Measurements from ENCODE around the gene MED12L. TPM values are rescaled to one million over a fixed set of nuclear protein-coding genes. Genes with fewer than 3 reads are reported as not detected.

Gene MED12L
- total RNA-seq, 4 donors from 2014 or later: 0.51 to 12.7 (median 3.1) TPM

DNA sequence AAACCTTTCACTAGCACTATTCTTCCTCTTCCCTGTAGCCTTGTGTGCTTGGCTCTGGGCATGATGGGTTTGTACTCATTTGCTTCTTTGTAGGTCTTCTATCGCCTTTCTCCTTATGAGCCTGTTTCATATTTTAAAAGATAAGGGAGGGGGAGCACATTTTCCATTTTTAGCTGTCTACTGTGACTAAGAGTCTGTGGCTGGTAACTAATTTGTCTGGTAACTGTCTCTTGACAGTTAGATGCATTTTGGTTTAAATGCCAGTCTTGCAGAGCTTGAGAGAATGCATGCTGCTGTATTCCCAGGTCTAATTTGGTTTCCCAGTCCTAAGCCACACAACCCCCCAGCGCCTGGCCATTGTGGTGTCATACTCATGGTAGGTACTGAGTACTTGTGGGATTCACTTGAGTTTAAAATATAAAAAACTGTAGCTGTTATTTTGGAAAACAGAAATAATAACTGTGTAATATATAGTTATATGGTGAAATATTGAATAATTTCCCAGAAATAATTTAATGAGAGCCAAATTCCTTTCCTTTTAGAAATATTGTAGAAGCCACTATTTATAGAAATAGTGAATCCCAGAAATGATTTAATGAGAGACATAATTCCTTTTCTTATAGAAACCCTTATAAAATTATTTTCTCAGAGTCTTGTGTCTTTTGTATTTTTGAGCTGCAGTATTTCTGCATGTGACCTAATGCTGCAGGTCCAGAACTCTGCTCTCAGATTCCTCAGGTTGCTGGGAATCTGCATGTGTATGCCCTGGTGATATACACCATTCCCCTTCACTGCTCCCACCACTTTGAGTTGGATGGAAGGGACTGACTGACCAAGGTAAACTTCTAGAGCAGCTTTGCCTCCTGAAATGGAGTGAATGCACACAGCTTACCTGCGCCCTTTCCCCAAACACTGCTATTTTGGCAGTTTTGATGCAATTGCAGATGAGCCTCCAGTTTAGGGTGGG is 131.5 kb downstream of the MED12L start:
- Histone ChIP-seq H3K27ac (peak overlapping the region in 1 of 2 donors; percentile 28), H3K4me3 (no peak overlapping the region), H3K27me3 (no peaks in the 10 kb centered on the region), H3K36me3 (no peaks in the 10 kb centered on the region), H3K4me1 (peaks cover 0 to 8% of the 10 kb centered on the region in 2 donors), H3K9me3 (no peaks in the 10 kb centered on the region)
- intact Hi-C loops (cut with DNase I; ENCODE audit: low total_unique reads): no loop called here
- no peak for TF ChIP-seq POLR2A (IDR thresholded peaks at IDR 0.05)
- TF ChIP-seq, protein P1, sequence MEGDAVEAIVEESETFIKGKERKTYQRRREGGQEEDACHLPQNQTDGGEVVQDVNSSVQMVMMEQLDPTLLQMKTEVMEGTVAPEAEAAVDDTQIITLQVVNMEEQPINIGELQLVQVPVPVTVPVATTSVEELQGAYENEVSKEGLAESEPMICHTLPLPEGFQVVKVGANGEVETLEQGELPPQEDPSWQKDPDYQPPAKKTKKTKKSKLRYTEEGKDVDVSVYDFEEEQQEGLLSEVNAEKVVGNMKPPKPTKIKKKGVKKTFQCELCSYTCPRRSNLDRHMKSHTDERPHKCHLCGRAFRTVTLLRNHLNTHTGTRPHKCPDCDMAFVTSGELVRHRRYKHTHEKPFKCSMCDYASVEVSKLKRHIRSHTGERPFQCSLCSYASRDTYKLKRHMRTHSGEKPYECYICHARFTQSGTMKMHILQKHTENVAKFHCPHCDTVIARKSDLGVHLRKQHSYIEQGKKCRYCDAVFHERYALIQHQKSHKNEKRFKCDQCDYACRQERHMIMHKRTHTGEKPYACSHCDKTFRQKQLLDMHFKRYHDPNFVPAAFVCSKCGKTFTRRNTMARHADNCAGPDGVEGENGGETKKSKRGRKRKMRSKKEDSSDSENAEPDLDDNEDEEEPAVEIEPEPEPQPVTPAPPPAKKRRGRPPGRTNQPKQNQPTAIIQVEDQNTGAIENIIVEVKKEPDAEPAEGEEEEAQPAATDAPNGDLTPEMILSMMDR (IDR thresholded peaks at IDR 0.05): no peak
- no peak for DNase-seq

DNA sequence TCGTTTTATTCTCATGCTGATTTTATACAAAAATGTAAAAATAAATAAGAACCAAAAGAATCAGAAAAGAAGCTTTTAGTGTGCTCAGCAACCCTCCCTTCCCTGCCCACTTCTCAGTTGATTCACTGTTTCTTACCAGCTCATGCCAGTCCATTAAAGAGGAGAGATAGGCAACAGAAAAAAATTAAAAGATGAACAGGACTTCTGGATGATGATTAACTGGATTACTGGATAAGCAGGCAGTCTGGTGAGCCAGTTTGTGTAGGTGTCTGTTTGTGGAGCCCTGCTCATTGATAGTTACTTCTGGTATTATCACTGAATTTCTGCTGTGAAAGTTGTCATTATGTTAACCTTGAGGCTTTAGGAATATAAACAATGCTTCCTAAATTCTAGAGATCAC is 132.7 kb downstream of the MED12L start:
- intact Hi-C loops (cut with DNase I; ENCODE audit: low total_unique reads): no loop called here
- H3K27me3 ChIP-seq: no peaks in the 10 kb centered on the region
- peaks cover 0 to 8% of the 10 kb centered on the region in 2 donors for H3K4me1 ChIP-seq
- TF ChIP-seq POLR2A (IDR thresholded peaks at IDR 0.05): no peak
- TF ChIP-seq, protein P1 (IDR thresholded peaks at IDR 0.05): no peak
- H3K36me3 ChIP-seq: no peaks in the 10 kb centered on the region
- DNase-seq: no peak
- H3K4me3 ChIP-seq: no peak overlapping the region
- H3K9me3 ChIP-seq: no peaks in the 10 kb centered on the region
- no peak overlapping the region for H3K27ac ChIP-seq

DNA sequence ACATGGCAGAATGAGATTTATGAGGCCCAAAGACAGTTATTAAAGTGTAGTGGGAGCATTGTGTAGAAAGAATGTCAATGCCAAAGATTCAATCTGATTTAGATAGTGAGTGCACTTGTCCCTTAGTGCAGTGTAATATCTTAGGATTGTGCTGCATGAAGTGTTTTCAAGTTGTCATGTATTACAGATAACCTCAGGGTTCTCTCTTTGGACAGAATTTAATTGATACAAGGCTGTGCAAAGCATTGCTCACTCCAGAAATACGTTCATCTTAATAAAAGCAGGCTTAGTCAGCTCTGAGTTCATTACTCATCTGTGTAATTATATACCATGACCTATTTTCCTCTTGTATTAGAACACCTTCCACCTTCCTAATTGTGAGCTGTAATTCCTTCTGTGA is 133.6 kb downstream of the MED12L start:
- TF ChIP-seq POLR2A (IDR thresholded peaks at IDR 0.05): no peak
- TF ChIP-seq, protein P1 (IDR thresholded peaks at IDR 0.05): no peak
- DNase-seq: no peak
- no peak overlapping the region for H3K4me3 ChIP-seq
- H3K36me3 ChIP-seq: no peaks in the 10 kb centered on the region
- H3K4me1 ChIP-seq: peaks cover 0 to 8% of the 10 kb centered on the region in 2 donors
- H3K9me3 ChIP-seq: no peaks in the 10 kb centered on the region
- intact Hi-C loops (cut with DNase I; ENCODE audit: low total_unique reads): no loop called here
- no peak overlapping the region for H3K27ac ChIP-seq
- no peaks in the 10 kb centered on the region for H3K27me3 ChIP-seq

DNA sequence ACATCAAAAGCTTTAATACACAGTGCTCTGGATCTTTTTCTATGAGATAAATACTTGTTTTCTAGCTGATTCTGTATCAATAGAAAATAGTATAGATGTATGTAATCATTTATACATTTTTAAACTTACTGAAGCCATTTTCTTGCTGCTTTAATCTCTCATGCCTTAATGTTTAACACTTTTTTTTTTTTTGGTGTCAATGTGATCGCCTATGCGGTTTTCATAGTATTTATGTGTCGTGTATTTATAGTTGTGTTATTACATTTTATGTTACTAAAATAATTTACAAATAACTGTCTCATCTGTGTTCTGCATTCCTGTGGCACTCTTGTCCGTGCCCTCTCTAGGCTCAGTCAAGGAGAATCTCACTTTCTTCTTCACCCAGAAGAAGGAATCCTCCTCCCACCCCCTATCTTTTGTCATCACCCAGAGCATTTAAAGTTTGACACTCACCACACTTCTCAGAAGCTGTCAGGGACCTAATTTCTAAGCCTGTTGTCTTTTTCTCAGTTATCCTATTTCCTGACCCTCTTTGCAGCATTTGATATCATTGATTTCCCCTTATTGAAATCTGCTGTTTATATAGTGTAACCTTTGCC is 138.9 kb downstream of the MED12L start:
- no peaks in the 10 kb centered on the region for H3K4me1 ChIP-seq
- H3K36me3 ChIP-seq: no peaks in the 10 kb centered on the region
- no peaks in the 10 kb centered on the region for H3K27me3 ChIP-seq
- TF ChIP-seq, protein P1 (IDR thresholded peaks at IDR 0.05): no peak
- no peak for TF ChIP-seq POLR2A (IDR thresholded peaks at IDR 0.05)
- no peaks in the 10 kb centered on the region for H3K9me3 ChIP-seq
- H3K27ac ChIP-seq: no peak overlapping the region
- intact Hi-C loops (cut with DNase I; ENCODE audit: low total_unique reads): loop anchor here (10.0 kb wide), 1 partner anchor 60 kb away; no protein-coding TSS in a partner anchor
- DNase-seq: no peak
- H3K4me3 ChIP-seq: no peak overlapping the region
